Measurements from ENCODE around the gene INPP4B.
"Not testable (repeated sequence)": the region's sequence is repeated elsewhere in the genome, so short reads cannot be mapped to it uniquely, and the experiment has no call there.

INPP4B gene

DNA sequence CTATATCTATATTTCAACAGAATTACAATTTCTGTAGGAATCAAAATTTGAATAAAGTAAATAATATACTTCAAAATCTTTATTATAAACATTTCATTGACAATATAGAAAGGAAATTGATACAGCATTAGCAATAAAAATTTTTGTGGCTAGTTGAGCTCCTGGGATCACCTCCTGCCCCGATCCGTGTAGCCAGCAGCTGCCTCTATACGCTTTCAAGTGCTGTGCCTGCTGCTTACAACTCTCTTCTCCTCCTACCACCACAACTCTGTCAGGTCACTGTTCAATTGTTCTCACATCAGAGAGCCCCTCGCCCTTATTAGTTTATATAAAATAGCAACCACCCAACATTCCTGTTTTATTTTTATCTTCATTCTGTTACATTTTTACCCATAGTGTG, 27.6 kb downstream of the INPP4B start:
- peaks cover 12% of the 10 kb centered on the region for H3K4me1 ChIP-seq (ENCODE audit: insufficient read depth, low read length)
- no peaks in the 10 kb centered on the region for H3K9me3 ChIP-seq (ENCODE audit: low read length)
- H3K9ac ChIP-seq (ENCODE audit: low read length): no peak overlapping the region
- no peak overlapping the region for H3K4me3 ChIP-seq (ENCODE audit: low read depth in 1 of 2, low read length in 2 of 2)
- H3K36me3 ChIP-seq (ENCODE audit: insufficient read depth, low read length): peaks cover 4% of the 10 kb centered on the region
- no peaks in the 10 kb centered on the region for H3K27me3 ChIP-seq (ENCODE audit: control insufficient read depth in 1 of 2, insufficient read depth in 2 of 2, low read length in 2 of 2)
- no peak overlapping the region for H3K27ac ChIP-seq (ENCODE audit: low read depth, low read length)

DNA sequence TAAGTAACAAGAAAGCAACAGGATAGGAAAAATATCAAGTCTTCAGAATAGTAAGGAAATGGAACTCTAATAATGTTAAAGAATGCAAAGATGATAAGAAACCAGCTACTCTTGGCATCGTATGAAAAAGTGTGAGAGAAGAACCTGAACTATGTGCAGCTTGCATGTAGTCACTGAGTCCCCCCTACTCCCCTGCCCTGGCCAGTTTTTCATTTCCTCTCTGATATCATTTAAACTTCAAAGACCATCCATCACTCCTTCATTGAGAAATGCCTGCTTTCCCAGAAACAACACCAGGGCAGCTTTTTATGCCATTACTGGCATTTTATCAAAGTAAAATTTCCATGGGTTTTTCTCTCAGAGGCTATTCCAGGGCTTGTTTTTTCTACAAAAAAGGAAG, 28.1 kb downstream of the INPP4B start:
- Histone ChIP-seq H3K36me3 (ENCODE audit: insufficient read depth, low read length) (peaks cover 4% of the 10 kb centered on the region), H3K27ac (ENCODE audit: low read depth, low read length) (no peak overlapping the region), H3K27me3 (ENCODE audit: control insufficient read depth in 1 of 2, insufficient read depth in 2 of 2, low read length in 2 of 2) (no peaks in the 10 kb centered on the region), H3K9ac (ENCODE audit: low read length) (no peak overlapping the region), H3K4me1 (ENCODE audit: insufficient read depth, low read length) (peaks cover 12% of the 10 kb centered on the region), H3K9me3 (ENCODE audit: low read length) (no peaks in the 10 kb centered on the region), H3K4me3 (ENCODE audit: low read depth in 1 of 2, low read length in 2 of 2) (no peak overlapping the region)

DNA sequence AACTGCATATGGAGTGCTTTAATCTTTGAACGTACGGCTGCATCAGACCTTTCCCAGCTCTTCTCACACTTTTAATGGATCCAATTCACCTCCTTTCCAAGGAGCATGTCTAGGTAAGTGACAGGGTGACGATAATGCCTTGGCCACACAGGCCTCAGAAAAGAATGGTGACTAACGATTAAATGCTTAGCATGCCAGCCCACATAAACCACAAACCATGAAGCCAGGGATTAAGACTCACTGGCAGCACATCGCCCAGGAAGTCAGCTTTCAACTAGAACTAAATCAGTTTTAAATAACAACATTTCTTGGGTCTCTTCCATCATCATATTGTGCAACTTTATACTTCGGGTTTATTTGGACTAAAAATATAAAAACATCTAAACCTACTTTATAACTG, 28.7 kb downstream of the INPP4B start:
- peaks cover 12% of the 10 kb centered on the region for H3K4me1 ChIP-seq (ENCODE audit: insufficient read depth, low read length)
- H3K9ac ChIP-seq (ENCODE audit: low read length): no peak overlapping the region
- H3K36me3 ChIP-seq (ENCODE audit: insufficient read depth, low read length): peaks cover 4% of the 10 kb centered on the region
- no peaks in the 10 kb centered on the region for H3K9me3 ChIP-seq (ENCODE audit: low read length)
- H3K27ac ChIP-seq (ENCODE audit: low read depth, low read length): no peak overlapping the region
- H3K4me3 ChIP-seq (ENCODE audit: low read depth in 1 of 2, low read length in 2 of 2): no peak overlapping the region
- H3K27me3 ChIP-seq (ENCODE audit: control insufficient read depth in 1 of 2, insufficient read depth in 2 of 2, low read length in 2 of 2): no peaks in the 10 kb centered on the region

DNA sequence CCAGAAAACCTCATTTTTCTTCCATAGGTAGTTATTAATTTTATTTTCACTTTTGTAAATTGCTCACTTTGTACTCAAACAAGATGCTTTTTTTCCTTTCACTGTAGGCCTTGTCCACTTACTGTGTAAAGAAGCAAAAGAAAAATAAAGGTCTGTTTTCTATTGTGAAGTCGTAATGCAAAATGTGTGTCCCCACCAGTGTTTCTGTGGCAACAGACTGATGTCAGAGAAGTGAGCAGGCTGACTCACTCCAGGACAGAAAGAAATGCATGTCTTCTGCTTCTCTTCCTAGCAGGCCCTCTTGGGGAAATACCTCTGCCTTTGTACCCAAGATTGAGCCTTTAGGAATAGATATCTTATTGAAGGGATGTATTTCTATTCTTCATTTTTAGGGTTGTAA, 30.3 kb downstream of the INPP4B start:
- Histone ChIP-seq H3K9ac (ENCODE audit: low read length) (no peak overlapping the region), H3K27ac (ENCODE audit: low read depth, low read length) (no peak overlapping the region), H3K27me3 (ENCODE audit: control insufficient read depth in 1 of 2, insufficient read depth in 2 of 2, low read length in 2 of 2) (no peaks in the 10 kb centered on the region), H3K9me3 (ENCODE audit: low read length) (no peaks in the 10 kb centered on the region), H3K4me3 (ENCODE audit: low read depth in 1 of 2, low read length in 2 of 2) (no peak overlapping the region), H3K36me3 (ENCODE audit: insufficient read depth, low read length) (peaks cover 4% of the 10 kb centered on the region), H3K4me1 (ENCODE audit: insufficient read depth, low read length) (peaks cover 12% of the 10 kb centered on the region)

DNA sequence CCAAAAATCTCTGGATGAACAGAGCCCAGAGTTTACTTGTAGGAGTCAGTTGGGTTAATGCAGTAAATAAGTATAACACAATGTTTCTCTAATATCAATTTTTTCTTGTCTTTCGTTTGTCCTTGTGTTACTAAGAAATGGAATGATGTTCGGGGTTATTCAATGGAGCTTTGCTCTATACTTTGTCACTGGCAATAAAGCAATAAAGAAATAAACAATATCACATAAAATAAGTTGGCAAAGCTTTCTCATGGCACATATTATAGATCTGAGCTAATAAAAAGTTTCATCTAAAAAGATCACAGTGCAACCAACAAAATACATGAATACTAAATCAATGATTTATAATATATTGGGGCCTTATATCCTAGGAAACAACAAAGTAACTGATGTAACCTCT, 32.7 kb downstream of the INPP4B start:
- Histone ChIP-seq H3K4me1 (ENCODE audit: insufficient read depth, low read length) (peaks cover 12% of the 10 kb centered on the region), H3K27me3 (ENCODE audit: control insufficient read depth in 1 of 2, insufficient read depth in 2 of 2, low read length in 2 of 2) (no peaks in the 10 kb centered on the region), H3K9me3 (ENCODE audit: low read length) (no peaks in the 10 kb centered on the region), H3K27ac (ENCODE audit: low read depth, low read length) (no peak overlapping the region), H3K4me3 (ENCODE audit: low read depth in 1 of 2, low read length in 2 of 2) (no peak overlapping the region), H3K9ac (ENCODE audit: low read length) (no peak overlapping the region), H3K36me3 (ENCODE audit: insufficient read depth, low read length) (no peaks in the 10 kb centered on the region)

DNA sequence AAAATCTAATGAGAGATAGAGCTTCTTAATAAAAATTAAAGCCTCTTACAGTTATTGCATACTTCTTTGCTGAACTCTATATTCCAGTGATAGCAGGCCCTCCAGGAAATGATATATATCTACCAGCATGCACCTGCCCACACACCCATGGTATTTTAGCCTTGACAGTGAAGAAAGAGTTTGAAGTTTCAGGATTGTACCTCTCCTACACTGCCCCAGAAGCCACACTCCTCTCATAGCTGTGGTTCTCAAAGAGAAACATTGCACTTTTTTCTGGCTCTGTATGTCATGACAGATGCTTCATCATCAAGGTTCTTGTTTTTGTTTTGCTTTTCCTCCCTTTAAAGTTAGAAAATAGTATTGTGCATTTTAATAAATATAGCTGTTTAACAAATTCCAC, 34.0 kb downstream of the INPP4B start:
- no peaks in the 10 kb centered on the region for H3K27me3 ChIP-seq (ENCODE audit: control insufficient read depth in 1 of 2, insufficient read depth in 2 of 2, low read length in 2 of 2)
- no peaks in the 10 kb centered on the region for H3K36me3 ChIP-seq (ENCODE audit: insufficient read depth, low read length)
- H3K9ac ChIP-seq (ENCODE audit: low read length): no peak overlapping the region
- no peak overlapping the region for H3K27ac ChIP-seq (ENCODE audit: low read depth, low read length)
- peaks cover 1% of the 10 kb centered on the region for H3K4me1 ChIP-seq (ENCODE audit: insufficient read depth, low read length)
- no peak overlapping the region for H3K4me3 ChIP-seq (ENCODE audit: low read depth in 1 of 2, low read length in 2 of 2)
- no peaks in the 10 kb centered on the region for H3K9me3 ChIP-seq (ENCODE audit: low read length)

DNA sequence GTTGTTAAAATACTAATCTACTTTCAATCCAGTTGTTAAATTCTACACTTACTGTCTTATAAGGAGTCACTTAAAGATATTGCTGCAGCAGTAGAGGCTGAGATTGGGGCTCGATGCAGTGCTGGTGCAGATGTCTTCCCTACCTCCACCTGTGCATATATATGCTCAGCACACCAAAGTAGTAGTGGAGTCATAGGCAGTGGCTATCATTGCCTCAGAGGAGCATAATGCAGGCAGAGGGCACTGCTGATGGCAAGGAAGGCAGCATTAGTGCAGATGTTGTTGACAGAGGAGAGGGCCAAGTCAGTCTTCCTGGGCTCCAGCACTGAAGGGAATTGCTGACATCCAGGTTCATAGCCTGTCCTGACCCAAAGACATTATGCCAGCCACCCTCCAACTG, 35.1 kb downstream of the INPP4B start:
- no peak overlapping the region for H3K27ac ChIP-seq (ENCODE audit: low read depth, low read length)
- H3K36me3 ChIP-seq (ENCODE audit: insufficient read depth, low read length): no peaks in the 10 kb centered on the region

DNA sequence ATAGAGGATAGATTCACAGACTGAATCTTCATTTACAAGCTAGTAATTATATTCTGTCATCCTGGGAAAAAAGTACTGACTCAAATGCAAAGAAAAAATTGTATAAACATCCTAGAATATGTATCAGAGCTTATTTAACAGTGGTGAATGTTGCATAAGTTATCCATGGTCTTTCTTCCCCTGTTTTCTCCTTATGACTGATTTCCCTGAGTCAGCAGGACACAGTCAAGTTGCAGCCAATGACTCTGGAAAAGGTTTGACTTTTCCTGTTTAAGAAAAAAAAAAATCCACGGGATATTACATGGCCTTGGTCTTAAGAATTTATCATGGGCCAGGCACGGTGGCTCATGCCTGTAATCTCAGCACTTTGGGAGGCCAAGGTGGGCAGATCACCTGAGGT, 36.5 kb downstream of the INPP4B start:
- no peaks in the 10 kb centered on the region for H3K9me3 ChIP-seq (ENCODE audit: low read length)
- H3K27ac ChIP-seq (ENCODE audit: low read depth, low read length): no peak overlapping the region
- no peaks in the 10 kb centered on the region for H3K4me1 ChIP-seq (ENCODE audit: insufficient read depth, low read length)
- H3K27me3 ChIP-seq (ENCODE audit: control insufficient read depth in 1 of 2, insufficient read depth in 2 of 2, low read length in 2 of 2): no peaks in the 10 kb centered on the region
- H3K4me3 ChIP-seq (ENCODE audit: low read depth in 1 of 2, low read length in 2 of 2): no peak overlapping the region
- no peaks in the 10 kb centered on the region for H3K36me3 ChIP-seq (ENCODE audit: insufficient read depth, low read length)
- no peak overlapping the region for H3K9ac ChIP-seq (ENCODE audit: low read length)

More for the DNA sequence above, 35.1 kb downstream of the INPP4B start:
- Histone ChIP-seq H3K9me3 (ENCODE audit: low read length) (no peaks in the 10 kb centered on the region), H3K9ac (ENCODE audit: low read length) (no peak overlapping the region), H3K4me3 (ENCODE audit: low read depth in 1 of 2, low read length in 2 of 2) (no peak overlapping the region), H3K27me3 (ENCODE audit: control insufficient read depth in 1 of 2, insufficient read depth in 2 of 2, low read length in 2 of 2) (no peaks in the 10 kb centered on the region), H3K4me1 (ENCODE audit: insufficient read depth, low read length) (no peaks in the 10 kb centered on the region)

DNA sequence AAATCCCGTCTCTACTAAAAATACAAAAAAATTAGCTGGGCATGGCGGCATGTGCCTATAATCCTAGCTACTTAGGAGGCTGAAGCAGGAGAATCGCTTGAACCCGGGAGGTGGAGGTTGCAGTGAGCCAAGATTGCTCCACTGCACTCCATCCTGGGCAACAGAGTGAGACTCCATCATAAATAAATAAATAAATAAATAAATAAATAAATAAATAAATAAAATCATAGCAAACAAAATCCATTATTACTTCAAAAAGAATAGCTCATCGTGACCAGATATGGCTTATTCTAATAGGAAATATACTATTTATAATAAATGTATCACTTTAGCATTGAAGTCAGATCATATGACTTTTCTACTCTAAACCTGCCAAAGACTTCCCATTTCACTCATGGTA, 42.2 kb downstream of the INPP4B start:
- H3K27ac ChIP-seq (ENCODE audit: low read depth, low read length); H3K9me3 ChIP-seq (ENCODE audit: low read length); H3K4me3 ChIP-seq (ENCODE audit: low read depth in 1 of 2, low read length in 2 of 2); H3K36me3 ChIP-seq (ENCODE audit: insufficient read depth, low read length); H3K4me1 ChIP-seq (ENCODE audit: insufficient read depth, low read length); H3K9ac ChIP-seq (ENCODE audit: low read length); H3K27me3 ChIP-seq (ENCODE audit: control insufficient read depth in 1 of 2, insufficient read depth in 2 of 2, low read length in 2 of 2): not testable (repeated sequence)

DNA sequence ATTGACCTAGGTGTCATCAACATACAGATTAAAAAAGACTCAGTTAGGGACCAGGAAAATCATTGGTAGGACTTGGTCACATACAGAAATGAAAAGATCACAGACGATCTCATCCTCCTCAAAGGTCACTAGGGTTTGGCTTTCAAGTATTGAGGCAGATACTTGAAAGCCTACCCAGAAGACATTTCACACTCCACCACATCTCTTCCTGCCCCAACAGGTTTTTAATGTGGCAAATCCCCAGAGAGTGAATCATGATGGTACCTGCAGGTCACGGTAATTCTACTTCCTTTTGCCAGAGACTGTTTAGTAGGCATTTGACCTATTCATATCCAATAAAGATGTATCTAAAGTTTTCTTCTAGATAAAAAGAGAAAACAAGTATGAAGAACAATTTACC, 44.1 kb downstream of the INPP4B start:
- no peaks in the 10 kb centered on the region for H3K4me1 ChIP-seq (ENCODE audit: insufficient read depth, low read length)
- H3K27ac ChIP-seq (ENCODE audit: low read depth, low read length): no peak overlapping the region
- no peak overlapping the region for H3K9ac ChIP-seq (ENCODE audit: low read length)
- H3K9me3 ChIP-seq (ENCODE audit: low read length): no peaks in the 10 kb centered on the region
- no peaks in the 10 kb centered on the region for H3K27me3 ChIP-seq (ENCODE audit: control insufficient read depth in 1 of 2, insufficient read depth in 2 of 2, low read length in 2 of 2)
- H3K4me3 ChIP-seq (ENCODE audit: low read depth in 1 of 2, low read length in 2 of 2): no peak overlapping the region
- no peaks in the 10 kb centered on the region for H3K36me3 ChIP-seq (ENCODE audit: insufficient read depth, low read length)

DNA sequence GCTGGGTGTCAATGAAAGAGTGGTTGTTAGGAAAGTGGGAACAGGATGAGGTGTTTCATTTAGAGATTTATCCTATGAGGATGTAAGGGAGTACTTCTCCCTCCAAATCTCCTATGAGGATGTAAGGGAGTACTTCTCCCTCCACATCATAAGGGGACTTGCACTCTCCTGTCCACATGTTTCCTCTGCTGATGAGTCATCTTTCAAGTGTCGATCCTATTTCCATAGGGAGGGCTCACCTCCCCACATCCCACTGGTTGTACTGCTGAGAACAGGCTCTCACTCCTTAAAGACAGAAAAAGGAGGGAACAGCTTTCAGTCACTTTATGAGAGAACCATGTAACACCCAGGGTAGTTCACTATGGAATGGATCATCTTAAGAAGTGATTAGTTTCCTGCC, 65.0 kb downstream of the INPP4B start:
- peaks cover 5% of the 10 kb centered on the region for H3K4me1 ChIP-seq (ENCODE audit: insufficient read depth, low read length)
- no peaks in the 10 kb centered on the region for H3K9me3 ChIP-seq (ENCODE audit: low read length)
- no peaks in the 10 kb centered on the region for H3K27me3 ChIP-seq (ENCODE audit: control insufficient read depth in 1 of 2, insufficient read depth in 2 of 2, low read length in 2 of 2)
- H3K27ac ChIP-seq (ENCODE audit: low read depth, low read length): no peak overlapping the region
- H3K9ac ChIP-seq (ENCODE audit: low read length): no peak overlapping the region
- no peaks in the 10 kb centered on the region for H3K36me3 ChIP-seq (ENCODE audit: insufficient read depth, low read length)
- no peak overlapping the region for H3K4me3 ChIP-seq (ENCODE audit: low read depth in 1 of 2, low read length in 2 of 2)

DNA sequence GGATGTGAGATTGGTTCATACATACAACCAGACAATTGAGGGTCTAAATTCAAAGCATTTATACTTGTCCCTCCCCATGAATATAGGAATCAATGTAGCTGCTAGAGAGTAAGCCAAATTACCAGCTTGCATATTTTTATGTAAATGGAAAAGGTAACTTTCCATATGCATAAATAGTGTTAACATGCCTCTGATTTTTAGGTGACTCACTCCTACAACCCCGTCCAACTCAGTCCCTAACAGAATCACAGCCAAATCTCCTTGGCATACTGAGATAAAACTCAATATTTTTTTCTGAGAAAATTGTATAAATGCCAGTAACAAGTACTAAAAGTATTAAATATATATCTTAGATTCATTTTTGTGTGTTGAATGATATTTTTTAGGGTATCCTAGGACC, 67.2 kb downstream of the INPP4B start:
- H3K36me3 ChIP-seq (ENCODE audit: insufficient read depth, low read length): no peaks in the 10 kb centered on the region
- no peak overlapping the region for H3K4me3 ChIP-seq (ENCODE audit: low read depth in 1 of 2, low read length in 2 of 2)
- peaks cover 5% of the 10 kb centered on the region for H3K4me1 ChIP-seq (ENCODE audit: insufficient read depth, low read length)
- no peak overlapping the region for H3K9ac ChIP-seq (ENCODE audit: low read length)
- no peaks in the 10 kb centered on the region for H3K9me3 ChIP-seq (ENCODE audit: low read length)
- H3K27me3 ChIP-seq (ENCODE audit: control insufficient read depth in 1 of 2, insufficient read depth in 2 of 2, low read length in 2 of 2): no peaks in the 10 kb centered on the region
- H3K27ac ChIP-seq (ENCODE audit: low read depth, low read length): no peak overlapping the region
